Mesenchymal stem cell (in vitro differentiated cells and primary cell): ENCODE results near the gene CR1.
"Not testable (repeated sequence)": the region's sequence is repeated elsewhere in the genome, so short reads cannot be mapped to it uniquely, and the experiment has no call there.

Experiments
- DNase-seq: peaks from one replicate; pipeline ENCODE4 v3.0.0-alpha.2; 2013
- H2AFZ ChIP-seq: one replicate; pipeline ENCODE4 v1.6.1; 2013; ENCODE audit warnings: low read depth, mild to moderate bottlenecking, control low read depth, inconsistent platforms, low read length, moderate library complexity
- H2AK5ac ChIP-seq: 2 replicates; pipeline ENCODE4 v1.6.1; 2013; ENCODE audit warnings: low read length, moderate library complexity, mild to moderate bottlenecking, inconsistent platforms; ENCODE audit not compliant: severe bottlenecking
- H2BK120ac ChIP-seq: one replicate; pipeline ENCODE4 v1.6.1; 2013; ENCODE audit warnings: low read depth, mild to moderate bottlenecking, inconsistent platforms, low read length, moderate library complexity
- H2BK12ac ChIP-seq, 2 experiments: one replicate each; pipeline ENCODE4 v1.6.1; 2013; ENCODE audit warnings: inconsistent platforms in 2 of 2, low read length in 2 of 2, mild to moderate bottlenecking in 2 of 2, moderate library complexity in 2 of 2, control low read depth in 1 of 2
- H2BK15ac ChIP-seq: one replicate; pipeline ENCODE4 v1.6.1; 2013; ENCODE audit warnings: mild to moderate bottlenecking, low read depth, inconsistent platforms; ENCODE audit not compliant: poor library complexity, severe bottlenecking
- H2BK5ac ChIP-seq: 2 replicates; pipeline ENCODE4 v1.6.1; 2013; ENCODE audit warnings: low read depth, mild to moderate bottlenecking, low read length, control low read depth, inconsistent platforms; ENCODE audit not compliant: poor library complexity, severe bottlenecking
- H3K14ac ChIP-seq, 2 experiments: one replicate each; pipeline ENCODE4 v1.6.1; 2013; ENCODE audit warnings: inconsistent platforms in 2 of 2, low read length in 2 of 2, control low read depth in 1 of 2, mild to moderate bottlenecking in 1 of 2, moderate library complexity in 1 of 2
- H3K18ac ChIP-seq, 2 experiments: one replicate each; pipeline ENCODE4 v1.6.1; 2013; ENCODE audit warnings: inconsistent platforms in 2 of 2, low read length in 2 of 2, control low read depth in 1 of 2, low read depth in 1 of 2, mild to moderate bottlenecking in 1 of 2
- H3K23ac ChIP-seq, 2 experiments: one replicate each; pipeline ENCODE4 v1.6.1; 2013; ENCODE audit warnings: inconsistent platforms in 2 of 2, low read length in 2 of 2, mild to moderate bottlenecking in 2 of 2, moderate library complexity in 2 of 2, control low read depth in 1 of 2
- H3K27ac ChIP-seq: 2 replicates; pipeline ENCODE4 v1.5.1; 2013; ENCODE audit warnings: mild to moderate bottlenecking, moderate library complexity, low read length, control low read depth, inconsistent platforms; ENCODE audit not compliant: poor library complexity, severe bottlenecking
- H3K27me3 ChIP-seq, 2 experiments: 2 replicates each; pipeline versions ENCODE4 v1.6.1 to v1.7.0; 2013; ENCODE audit warnings: low read length in 2 of 2, mild to moderate bottlenecking in 2 of 2, moderate library complexity in 2 of 2, control low read depth in 1 of 2, inconsistent platforms in 1 of 2; ENCODE audit not compliant: control insufficient read depth in 1 of 2, insufficient read depth in 1 of 2
- H3K36me3 ChIP-seq, 2 experiments: 2 replicates each; pipeline versions ENCODE4 v1.6.1 to v1.7.0; 2013; ENCODE audit warnings: low read length in 2 of 2, control low read depth in 1 of 2, inconsistent platforms in 1 of 2, low read depth in 1 of 2, mild to moderate bottlenecking in 1 of 2; ENCODE audit not compliant: insufficient read depth in 2 of 2, control insufficient read depth in 1 of 2
- H3K4ac ChIP-seq, 2 experiments: one replicate each; pipeline ENCODE4 v1.6.1; 2013; ENCODE audit warnings: inconsistent platforms in 2 of 2, low read length in 2 of 2, mild to moderate bottlenecking in 2 of 2, moderate library complexity in 2 of 2, control low read depth in 1 of 2, low read depth in 1 of 2
- H3K4me1 ChIP-seq: 2 replicates; pipeline ENCODE4 v1.6.1; 2013; ENCODE audit warnings: low read depth, low read length, control low read depth; ENCODE audit not compliant: control insufficient read depth, insufficient read depth
- H3K4me2 ChIP-seq: 2 replicates; pipeline ENCODE4 v1.6.1; 2013; ENCODE audit warnings: low read length, mild to moderate bottlenecking, inconsistent platforms; ENCODE audit not compliant: poor library complexity, severe bottlenecking
- H3K4me3 ChIP-seq, 2 experiments: 2 replicates each; pipeline versions ENCODE4 v1.5.1 to v1.7.0; 2013; ENCODE audit warnings: low read length in 2 of 2, mild to moderate bottlenecking in 2 of 2, control low read depth in 1 of 2, low read depth in 1 of 2; ENCODE audit not compliant: insufficient read depth in 1 of 2
- H3K79me1 ChIP-seq: replicated peaks from 2 replicates; pipeline ENCODE4 v1.6.1; 2013; ENCODE audit warnings: mild to moderate bottlenecking, control low read depth, low read length, inconsistent platforms; ENCODE audit not compliant: poor library complexity, severe bottlenecking
- H3K9ac ChIP-seq: 2 replicates; pipeline ENCODE4 v1.7.0; 2013; ENCODE audit warnings: mild to moderate bottlenecking, low read length, moderate library complexity
- H3K9me3 ChIP-seq: 2 replicates; pipeline ENCODE4 v1.7.0; 2013; ENCODE audit warnings: mild to moderate bottlenecking, low read length; ENCODE audit not compliant: control insufficient read depth
- H4K8ac ChIP-seq: one replicate; pipeline ENCODE4 v1.6.1; 2013; ENCODE audit warnings: inconsistent platforms, mild to moderate bottlenecking, low read length, moderate library complexity
- H4K91ac ChIP-seq: one replicate; pipeline ENCODE4 v1.6.1; 2013; ENCODE audit warnings: mild to moderate bottlenecking, low read length, inconsistent platforms
- WGBS: methylation state at CpG from one replicate; pipeline ENCODE4 v1.1.7; 2013; ENCODE audit warnings: mixed read lengths; 5-methylcytosine and 5-hydroxymethylcytosine counted together

The CR1 gene

DNA sequence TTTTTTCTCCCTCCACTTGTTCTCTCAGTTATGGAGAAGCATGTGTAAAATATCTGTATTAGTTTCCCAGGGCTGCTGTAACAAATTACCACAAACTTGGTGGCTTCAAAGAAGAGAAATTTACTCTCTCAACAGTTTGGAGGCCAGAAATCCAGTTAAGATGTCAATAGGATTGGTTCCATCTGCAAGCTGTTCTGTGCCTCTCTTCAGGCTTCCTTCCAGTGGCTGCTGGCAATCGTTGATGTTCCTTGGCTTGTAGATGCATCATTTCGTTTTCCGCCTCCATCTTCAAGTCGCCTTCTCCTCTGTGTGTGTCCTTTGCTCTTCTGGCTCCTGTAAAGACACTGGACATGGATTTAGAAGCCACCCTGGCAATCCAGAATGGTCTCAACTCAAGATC, 194.6 kb downstream of the CR1 start:
- not testable (repeated sequence) for H3K23ac ChIP-seq, H3K4me1 ChIP-seq, DNase-seq, H2AK5ac ChIP-seq, H3K18ac ChIP-seq, H3K9ac ChIP-seq, H3K36me3 ChIP-seq, H2BK120ac ChIP-seq, H3K9me3 ChIP-seq, H2BK12ac ChIP-seq, H2AFZ ChIP-seq, H3K27ac ChIP-seq, H3K14ac ChIP-seq, H3K4me2 ChIP-seq, H3K79me1 ChIP-seq, H4K91ac ChIP-seq, H2BK5ac ChIP-seq, H3K4me3 ChIP-seq, H3K27me3 ChIP-seq, H4K8ac ChIP-seq, H3K4ac ChIP-seq, H2BK15ac ChIP-seq
- WGBS = 93% methylated on average over 4 of the region's 4 CpGs

DNA sequence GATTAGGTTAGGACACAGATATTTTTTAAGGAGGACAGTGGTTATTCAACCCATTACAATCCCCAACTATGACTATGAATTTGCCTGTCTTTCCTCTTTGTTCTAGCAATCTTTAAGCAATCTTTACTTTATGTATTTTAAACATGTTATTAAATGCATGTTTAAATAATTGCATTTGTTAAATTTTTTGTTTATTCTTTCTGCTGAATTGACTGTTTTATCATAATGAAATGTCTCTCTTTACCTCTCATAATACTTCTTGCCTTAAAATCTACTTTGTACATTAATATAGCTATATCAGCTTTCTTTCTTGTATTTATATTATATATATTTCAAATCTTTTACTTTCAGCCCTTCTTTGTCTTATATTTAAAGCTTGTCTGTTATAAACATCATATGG, 195.1 kb downstream of the CR1 start:
- Histone ChIP-seq H2AFZ (no peak overlapping the region), H2BK12ac (no peak overlapping the region), H3K9me3 (no peaks in the 10 kb centered on the region), H2BK5ac (no peak overlapping the region), H3K79me1 (no peaks in the 10 kb centered on the region), H3K27ac (no peak overlapping the region), H3K23ac (no peak overlapping the region), H2AK5ac (no peak overlapping the region), H2BK120ac (no peak overlapping the region), H3K14ac (no peak overlapping the region), H3K18ac (no peak overlapping the region), H2BK15ac (no peak overlapping the region), H3K4me3 (no peak overlapping the region), H3K4me1 (no peaks in the 10 kb centered on the region), H3K4ac (no peak overlapping the region), H3K9ac (no peak overlapping the region), H4K8ac (no peak overlapping the region), H4K91ac (no peak overlapping the region), H3K36me3 (no peaks in the 10 kb centered on the region), H3K27me3 (peaks cover 0 to 2% of the 10 kb centered on the region in 2 experiments), H3K4me2 (no peak overlapping the region)
- no peak for DNase-seq
